Mononuclear cell (primary cell): ENCODE results near the gene NAPEPLD. TPM values are rescaled to one million over a fixed set of nuclear protein-coding genes. Genes with fewer than 3 reads are reported as not detected.
"Not testable (repeated sequence)": the region's sequence is repeated elsewhere in the genome, so short reads cannot be mapped to it uniquely, and the experiment has no call there.

ENCODE experiments used
- H3K27me3 ChIP-seq: 2 replicates; pipeline ENCODE4 v1.6.0; 2011; ENCODE audit warnings: low read length, control low read depth; ENCODE audit not compliant: insufficient read depth
- H3K4me1 ChIP-seq: 2 replicates; pipeline ENCODE4 v1.5.1; 2011; ENCODE audit warnings: mild to moderate bottlenecking, low read length, control low read depth; ENCODE audit not compliant: insufficient read depth
- H3K4me3 ChIP-seq: 2 replicates; pipeline ENCODE4 v1.5.1; 2011; ENCODE audit warnings: mild to moderate bottlenecking, low read length, moderate library complexity
- H3K9me3 ChIP-seq: 2 replicates; pipeline ENCODE4 v1.5.1; 2011; ENCODE audit warnings: low read depth, mild to moderate bottlenecking, control low read depth, low read length
- total RNA-seq: library from RNA; depleted of rRNA; stranded (reverse); fragments of >200 nt; gene quantifications from one replicate; pipeline ENCODE4 v1.2.3, GENCODE V29; 2012

The NAPEPLD gene
- total RNA-seq, 1 donor = 2.1 TPM

- H3K27me3 ChIP-seq, H3K4me3 ChIP-seq, H3K9me3 ChIP-seq: not testable (repeated sequence)
- peaks cover 12% of the 10 kb centered on the region for H3K4me1 ChIP-seq
Observed at GRCh38 chr7:103151993-103152676, 3.2 kb upstream of the NAPEPLD start.

GRCh38 chr7:103150192-103150591 lies 1.3 kb upstream of the NAPEPLD start:
- Histone ChIP-seq H3K9me3 (no peaks in the 10 kb centered on the region), H3K4me1 (peaks cover 19% of the 10 kb centered on the region), H3K4me3 (no peak overlapping the region), H3K27me3 (no peaks in the 10 kb centered on the region)

GRCh38 chr7:103149808-103150180 lies 895 bp upstream of the NAPEPLD start:
- Histone ChIP-seq H3K4me1 (peaks cover 19% of the 10 kb centered on the region), H3K4me3 (peak overlapping the region; percentile 96), H3K9me3 (no peaks in the 10 kb centered on the region), H3K27me3 (no peaks in the 10 kb centered on the region)

- H3K4me1 ChIP-seq = peaks cover 19% of the 10 kb centered on the region
- peak overlapping the region; percentile 96 for H3K4me3 ChIP-seq
Observed at GRCh38 chr7:103148131-103148993, 537 bp downstream of the NAPEPLD start.

GRCh38 chr7:103144754-103145153 lies 4.1 kb downstream of the NAPEPLD start:
- peaks cover 18% of the 10 kb centered on the region for H3K4me1 ChIP-seq
- H3K9me3 ChIP-seq, H3K4me3 ChIP-seq, H3K27me3 ChIP-seq: not testable (repeated sequence)

More at GRCh38 chr7:103148131-103148993, 537 bp downstream of the NAPEPLD start:
- Histone ChIP-seq H3K9me3 (no peaks in the 10 kb centered on the region), H3K27me3 (no peaks in the 10 kb centered on the region)

- Histone ChIP-seq H3K4me1 (peaks cover 16% of the 10 kb centered on the region), H3K27me3 (no peaks in the 10 kb centered on the region), H3K9me3 (no peaks in the 10 kb centered on the region), H3K4me3 (no peak overlapping the region)
Observed at GRCh38 chr7:103143868-103144267, 5.0 kb downstream of the NAPEPLD start.

GRCh38 chr7:103142494-103142893 lies 6.4 kb downstream of the NAPEPLD start:
- H3K4me3 ChIP-seq = no peak overlapping the region
- no peaks in the 10 kb centered on the region for H3K9me3 ChIP-seq
- H3K4me1 ChIP-seq = peaks cover 6% of the 10 kb centered on the region
- no peaks in the 10 kb centered on the region for H3K27me3 ChIP-seq

- H3K9me3 ChIP-seq = no peaks in the 10 kb centered on the region
- H3K4me1 ChIP-seq = peaks cover 6% of the 10 kb centered on the region
- no peaks in the 10 kb centered on the region for H3K27me3 ChIP-seq
- H3K4me3 ChIP-seq = no peak overlapping the region
Observed at GRCh38 chr7:103141753-103142404, 7.0 kb downstream of the NAPEPLD start.

- Histone ChIP-seq H3K9me3 (no peaks in the 10 kb centered on the region), H3K27me3 (no peaks in the 10 kb centered on the region), H3K4me3 (no peak overlapping the region), H3K4me1 (no peaks in the 10 kb centered on the region)
Observed at GRCh38 chr7:103140685-103141084, 8.2 kb downstream of the NAPEPLD start.

- no peak overlapping the region for H3K4me3 ChIP-seq
- H3K27me3 ChIP-seq = no peaks in the 10 kb centered on the region
- no peaks in the 10 kb centered on the region for H3K4me1 ChIP-seq
- H3K9me3 ChIP-seq = no peaks in the 10 kb centered on the region
Observed at GRCh38 chr7:103140061-103140460, 8.8 kb downstream of the NAPEPLD start.

- no peak overlapping the region for H3K4me3 ChIP-seq
- no peaks in the 10 kb centered on the region for H3K27me3 ChIP-seq
- no peaks in the 10 kb centered on the region for H3K4me1 ChIP-seq
- no peaks in the 10 kb centered on the region for H3K9me3 ChIP-seq
Observed at GRCh38 chr7:103134836-103135554, 13.9 kb downstream of the NAPEPLD start.

- no peaks in the 10 kb centered on the region for H3K4me1 ChIP-seq
- no peaks in the 10 kb centered on the region for H3K9me3 ChIP-seq
- H3K4me3 ChIP-seq = no peak overlapping the region
- H3K27me3 ChIP-seq = no peaks in the 10 kb centered on the region
Observed at GRCh38 chr7:103132995-103133688, 15.8 kb downstream of the NAPEPLD start.

- no peak overlapping the region for H3K4me3 ChIP-seq
- no peaks in the 10 kb centered on the region for H3K9me3 ChIP-seq
- no peaks in the 10 kb centered on the region for H3K27me3 ChIP-seq
- no peaks in the 10 kb centered on the region for H3K4me1 ChIP-seq
Observed at GRCh38 chr7:103130901-103131624, 17.8 kb downstream of the NAPEPLD start.
